HepG2 (cell line): Measurements from ENCODE around the gene ZNF91. TPM values are rescaled to one million over a fixed set of nuclear protein-coding genes. Genes with fewer than 3 reads are reported as not detected.
A peak's percentile ranks its signal among the peaks of the same experiment; 100 is the strongest.

Source experiments
- HBP1 ChIP-seq: IDR thresholded peaks from 2 replicates; pipeline ENCODE4 v1.6.1; 2016; ENCODE audit warnings: low read depth, control low read depth
- HHEX ChIP-seq: IDR thresholded peaks from 2 replicates; pipeline ENCODE4 v1.6.1; 2016; ENCODE audit warnings: control low read depth
- IKZF5 ChIP-seq: IDR thresholded peaks from 2 replicates; pipeline ENCODE4 v1.6.1; 2018; ENCODE audit warnings: missing genetic modification reagents, mild to moderate bottlenecking, missing compliant biosample characterization
- KDM1A ChIP-seq: IDR thresholded peaks from 2 replicates; pipeline ENCODE4 v1.6.1; 2016; ENCODE audit warnings: missing compliant biosample characterization
- NCOA5 ChIP-seq: sonication (generic); formaldehyde crosslinking; IDR thresholded peaks from 2 replicates; pipeline ENCODE4 v1.4.0; 2020; ENCODE audit warnings: missing genetic modification reagents
- NFIB ChIP-seq: sonication (generic); formaldehyde crosslinking; IDR thresholded peaks from 2 replicates; pipeline ENCODE4 v1.9.0; 2021; ENCODE audit warnings: missing genetic modification reagents, mild to moderate bottlenecking, borderline replicate concordance
- PBX3 ChIP-seq: sonication (generic); formaldehyde crosslinking; IDR thresholded peaks from 2 replicates; pipeline ENCODE4 v1.8.1; 2023; ENCODE audit warnings: missing genetic modification reagents, inconsistent platforms, borderline replicate concordance
- POGK ChIP-seq: sonication (generic); formaldehyde crosslinking; conservative IDR thresholded peaks from 2 replicates; pipeline ENCODE4 v1.8.0; 2022; ENCODE audit warnings: mild to moderate bottlenecking, moderate library complexity, missing genetic modification reagents
- RERE ChIP-seq: IDR thresholded peaks from 2 replicates; pipeline ENCODE4 v1.6.1; 2016; ENCODE audit warnings: low read depth, missing genetic modification reagents, missing compliant biosample characterization
- SNAPC5 ChIP-seq: sonication (generic); formaldehyde crosslinking; IDR thresholded peaks from 2 replicates; pipeline ENCODE4 v1.8.1; 2023; ENCODE audit warnings: mild to moderate bottlenecking, missing genetic modification reagents, borderline replicate concordance
- TBL1XR1 ChIP-seq: fragments of 150-350 bp; IDR thresholded peaks from 2 replicates; pipeline ENCODE4 v1.6.1; 2014; ENCODE audit warnings: borderline replicate concordance, low read length; ENCODE audit not compliant: partially characterized antibody
- ZFYVE20 ChIP-seq: sonication (generic); formaldehyde crosslinking; IDR thresholded peaks from 2 replicates; pipeline ENCODE4 v1.8.0; 2023; ENCODE audit warnings: low read depth, mild to moderate bottlenecking, moderate library complexity, missing genetic modification reagents, borderline replicate concordance
- ZNF326 ChIP-seq: sonication (generic); formaldehyde crosslinking; IDR thresholded peaks from 2 replicates; pipeline ENCODE4 v1.4.0; 2020; ENCODE audit warnings: missing genetic modification reagents, borderline replicate concordance
- polyA plus RNA-seq, 8 experiments: library from polyadenylated mRNA; depleted of rRNA in 3 of 8; stranded (reverse) in 7 of 8; unstranded in 1 of 8; fragments of >200 nt; fragmentation: Illumina TruSeq in 4 of 8; extraction: Trizol in 4 of 8; gene quantifications; 2 replicates each; pipeline versions ENCODE4 v1.2.1 to v1.2.3, GENCODE V29; 2011 to 2016; ENCODE audit warnings: low read depth in 4 of 8, missing spikeins in 1 of 8, mixed read lengths in 1 of 8; ENCODE audit not compliant: insufficient read depth in 1 of 8
- total RNA-seq, 5 experiments: library from RNA; depleted of rRNA; stranded (reverse); fragments of >200 nt; fragmentation: Illumina TruSeq; extraction: Trizol; gene quantifications; 2 replicates each; pipeline ENCODE4 v1.2.3, GENCODE V29; 2016; ENCODE audit warnings: low read depth in 1 of 5

ZNF91 gene
- total and polyA plus RNA-seq, 2 of the 13 experiments (the other 11 are each of a cell fraction or from before 2014, with no cell fraction given), result 19.4 to 21.5 TPM

- TF ChIP-seq ZFYVE20 (no peak), ZNF326 (CRISPR knock-in tag) (no peak), TBL1XR1 (peak; percentile 40), HHEX (no peak), NFIB (CRISPR knock-in tag) (no peak), IKZF5 (CRISPR knock-in tag) (peak; percentile 55; the same call in 1 of the 2 replicates), PBX3 (peak; percentile 65; the same call in 1 of the 2 replicates), POGK (CRISPR knock-in tag) (peak; percentile 25; the same call in 1 of the 2 replicates), SNAPC5 (no peak), KDM1A (no peak), NCOA5 (CRISPR knock-in tag) (no peak), HBP1 (CRISPR knock-in tag) (peak; percentile 61; the same call in 1 of the 2 replicates), RERE (no peak)
Measured at GRCh38 chr19:23395041-23395721, at the start of gene ZNF91 (continued).
